GM18526 (cell line): ENCODE results near the gene ACTR1A.

Experiments used
- POLR2A ChIP-seq: IDR thresholded peaks from 3 replicates; pipeline ENCODE4 v1.6.1; 2011; ENCODE audit not compliant: insufficient read length; ENCODE audit errors: extremely low read depth

Gene ACTR1A

GRCh38 chr10:102499356-102499755 lies 3.2 kb downstream of the ACTR1A start:
- TF ChIP-seq POLR2A, result no peak

- no peak for TF ChIP-seq POLR2A
Observed at GRCh38 chr10:102497545-102497944, 5.0 kb downstream of the ACTR1A start.

- no peak for TF ChIP-seq POLR2A
Observed at GRCh38 chr10:102493771-102494170, 8.7 kb downstream of the ACTR1A start.

GRCh38 chr10:102492983-102493382 lies 9.5 kb downstream of the ACTR1A start:
- TF ChIP-seq POLR2A, result no peak

GRCh38 chr10:102492344-102492939 lies 10.1 kb downstream of the ACTR1A start:
- no peak for TF ChIP-seq POLR2A

- TF ChIP-seq POLR2A, result no peak
Observed at GRCh38 chr10:102491136-102491535, 11.4 kb downstream of the ACTR1A start.

- TF ChIP-seq POLR2A, result no peak
Observed at GRCh38 chr10:102485093-102485784, 17.3 kb downstream of the ACTR1A start.

GRCh38 chr10:102484021-102484420 lies 18.5 kb downstream of the ACTR1A start:
- TF ChIP-seq POLR2A, result no peak

- no peak for TF ChIP-seq POLR2A
Observed at GRCh38 chr10:102480396-102480795, 22.1 kb downstream of the ACTR1A start.

- TF ChIP-seq POLR2A, result no peak
Observed at GRCh38 chr10:102479651-102480050, 22.9 kb downstream of the ACTR1A start.

GRCh38 chr10:102476466-102477141 lies 25.9 kb downstream of the ACTR1A start:
- no peak for TF ChIP-seq POLR2A

- no peak for TF ChIP-seq POLR2A
Observed at GRCh38 chr10:102475451-102476040, 27.0 kb downstream of the ACTR1A start.

GRCh38 chr10:102473445-102474331 lies 28.8 kb downstream of the ACTR1A start:
- no peak for TF ChIP-seq POLR2A

GRCh38 chr10:102470579-102471546 lies 31.6 kb downstream of the ACTR1A start:
- no peak for TF ChIP-seq POLR2A
